HG03558 (cell line): ENCODE data around the gene CREB3L2.
"Not testable (repeated sequence)": the region's sequence is repeated elsewhere in the genome, so short reads cannot be mapped to it uniquely, and the experiment has no call there.

Experiments
- ATAC-seq: cut with Tn5 transposase; IDR thresholded peaks from one replicate; pipeline ENCODE4 v1.9.1; 2021; ENCODE audit warnings: moderate number of reproducible peaks; ENCODE audit not compliant: unreplicated experiment; ENCODE audit errors: extremely low read depth

CREB3L2 gene, protein sequence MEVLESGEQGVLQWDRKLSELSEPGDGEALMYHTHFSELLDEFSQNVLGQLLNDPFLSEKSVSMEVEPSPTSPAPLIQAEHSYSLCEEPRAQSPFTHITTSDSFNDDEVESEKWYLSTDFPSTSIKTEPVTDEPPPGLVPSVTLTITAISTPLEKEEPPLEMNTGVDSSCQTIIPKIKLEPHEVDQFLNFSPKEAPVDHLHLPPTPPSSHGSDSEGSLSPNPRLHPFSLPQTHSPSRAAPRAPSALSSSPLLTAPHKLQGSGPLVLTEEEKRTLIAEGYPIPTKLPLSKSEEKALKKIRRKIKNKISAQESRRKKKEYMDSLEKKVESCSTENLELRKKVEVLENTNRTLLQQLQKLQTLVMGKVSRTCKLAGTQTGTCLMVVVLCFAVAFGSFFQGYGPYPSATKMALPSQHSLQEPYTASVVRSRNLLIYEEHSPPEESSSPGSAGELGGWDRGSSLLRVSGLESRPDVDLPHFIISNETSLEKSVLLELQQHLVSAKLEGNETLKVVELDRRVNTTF

DNA sequence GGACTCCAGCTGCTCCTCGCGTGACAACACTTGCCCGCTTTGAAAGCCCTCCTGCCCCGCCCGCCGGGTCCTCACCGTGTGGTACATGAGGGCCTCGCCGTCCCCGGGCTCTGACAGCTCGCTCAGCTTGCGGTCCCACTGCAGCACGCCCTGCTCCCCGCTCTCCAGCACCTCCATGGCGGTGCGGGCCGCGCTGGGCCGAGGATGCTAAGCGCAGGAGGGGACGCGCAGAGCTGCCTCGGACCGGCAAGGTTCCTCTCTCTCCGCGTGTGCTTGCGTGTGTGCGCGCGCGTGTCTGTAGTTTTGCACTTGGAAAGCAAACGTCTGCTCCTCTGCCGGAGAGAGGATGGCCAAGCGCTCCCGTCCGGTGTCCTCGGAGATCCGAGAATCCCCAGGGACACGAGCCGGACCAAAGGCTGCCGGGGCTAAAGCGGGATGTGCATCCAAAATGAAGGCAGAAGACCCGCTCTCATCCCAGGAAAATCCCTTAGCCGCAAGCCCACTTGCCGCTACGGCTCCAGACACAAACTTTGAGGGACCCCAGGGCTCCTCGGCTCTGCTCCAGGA, at the start of gene CREB3L2:
CREB3L2 (minus strand) TSS at position 558 of the 567 bp plus-strand sequence; CDS start at position 177, 381 bp downstream.
- ATAC-seq: no peak

DNA sequence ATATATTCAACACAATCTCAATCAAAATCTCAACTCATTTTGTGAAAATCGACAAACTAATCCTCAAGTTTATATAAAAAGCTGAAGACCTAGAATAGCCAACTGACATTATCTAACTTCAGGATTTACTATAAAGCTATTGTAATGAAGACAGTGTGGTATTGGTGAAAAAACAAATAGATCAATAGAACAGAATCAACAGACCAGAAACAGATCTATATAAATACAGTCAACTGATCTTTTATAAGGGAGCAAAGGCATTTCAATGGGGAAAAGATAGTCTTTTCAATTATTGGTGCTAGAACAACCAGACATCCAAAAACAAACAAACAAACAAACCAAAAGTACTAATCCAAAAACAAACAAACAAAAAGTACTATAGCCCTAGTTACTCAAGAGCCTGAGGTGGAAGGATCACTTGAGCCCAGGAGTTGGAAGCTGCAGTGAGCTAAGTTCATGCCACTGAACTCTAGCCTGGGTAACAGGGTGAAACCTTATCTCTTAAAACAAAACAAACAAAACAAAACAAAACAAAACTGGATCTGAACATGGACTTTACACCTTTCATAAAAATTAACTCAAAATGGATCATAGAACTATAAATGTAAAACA, 47.7 kb upstream of the CREB3L2 start:
- no peak for ATAC-seq

DNA sequence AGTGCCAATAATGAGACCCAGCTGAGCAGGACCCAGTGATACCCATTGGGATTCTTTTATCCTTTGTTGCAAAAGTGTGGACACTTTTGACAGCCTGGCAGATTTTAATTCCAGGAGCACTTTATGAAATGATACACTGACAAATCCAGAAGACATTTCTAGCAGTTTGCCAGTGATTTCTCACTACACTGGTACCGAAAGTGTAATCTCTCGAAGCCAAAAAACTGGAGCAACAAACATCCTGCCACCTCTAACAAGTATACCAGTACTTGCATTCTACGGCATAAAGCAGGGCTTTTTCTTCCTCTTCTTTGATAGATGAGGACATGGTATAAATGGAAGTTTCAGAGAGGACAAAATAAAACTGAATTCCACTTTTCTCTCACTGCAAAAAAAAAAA, 46.0 kb upstream of the CREB3L2 start:
- no peak for ATAC-seq

DNA sequence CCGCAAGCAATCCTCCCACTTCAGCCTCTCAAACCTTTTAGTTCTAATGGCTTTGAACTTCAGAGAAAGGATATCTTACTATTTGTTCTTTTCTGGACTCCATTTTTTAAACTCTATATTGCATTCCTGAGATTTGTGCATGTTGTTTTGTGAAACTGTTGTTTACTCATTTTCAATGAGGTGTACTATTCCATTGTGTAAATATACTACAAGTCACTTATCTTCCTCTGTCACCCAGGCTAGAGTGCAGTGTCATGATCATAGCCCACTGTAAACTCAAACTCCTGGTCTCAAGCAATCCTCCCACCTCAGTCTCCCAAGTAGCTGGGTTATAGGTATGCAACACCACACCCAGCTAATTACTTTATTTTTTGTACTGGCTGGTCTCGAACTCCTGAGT, 43.0 kb upstream of the CREB3L2 start:
- ATAC-seq: no peak

DNA sequence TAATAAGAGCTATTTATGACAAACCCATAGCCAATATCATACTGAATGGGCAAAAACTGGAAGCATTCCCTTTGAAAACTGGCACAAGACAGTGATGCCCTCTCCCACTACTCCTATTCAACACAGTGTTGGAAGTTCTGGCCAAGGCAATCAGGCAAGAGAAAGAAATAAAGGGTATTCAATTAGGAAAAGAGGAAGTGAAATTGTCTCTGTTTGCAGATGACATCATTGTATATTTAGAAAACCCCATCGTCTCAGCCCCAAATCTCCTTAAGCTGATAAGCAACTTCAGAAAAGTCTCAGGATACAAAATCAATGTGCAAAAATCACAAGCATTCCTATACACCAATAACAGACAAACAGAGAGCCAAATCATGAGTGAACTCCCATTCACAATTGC, 38.2 kb upstream of the CREB3L2 start:
- ATAC-seq: not testable (repeated sequence)

DNA sequence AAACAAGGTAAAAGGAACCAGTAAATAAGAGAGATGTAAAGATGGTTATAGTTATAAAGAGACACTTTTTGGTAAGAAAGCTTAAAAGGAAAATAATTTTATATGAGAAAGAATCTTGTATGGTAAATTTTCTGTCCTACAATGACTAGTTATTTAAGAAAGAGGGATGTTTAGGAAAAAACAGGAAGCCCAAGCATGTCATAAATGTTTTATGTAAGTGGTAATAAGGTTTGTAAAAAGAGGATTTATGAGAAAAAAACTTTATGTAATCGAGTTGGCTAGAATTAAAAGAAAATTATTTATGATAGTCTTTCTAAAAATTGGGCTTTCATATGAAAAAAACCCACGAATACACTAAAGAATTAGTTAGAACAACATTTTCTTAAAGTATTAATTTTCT, 34.2 kb upstream of the CREB3L2 start:
- ATAC-seq: no peak

DNA sequence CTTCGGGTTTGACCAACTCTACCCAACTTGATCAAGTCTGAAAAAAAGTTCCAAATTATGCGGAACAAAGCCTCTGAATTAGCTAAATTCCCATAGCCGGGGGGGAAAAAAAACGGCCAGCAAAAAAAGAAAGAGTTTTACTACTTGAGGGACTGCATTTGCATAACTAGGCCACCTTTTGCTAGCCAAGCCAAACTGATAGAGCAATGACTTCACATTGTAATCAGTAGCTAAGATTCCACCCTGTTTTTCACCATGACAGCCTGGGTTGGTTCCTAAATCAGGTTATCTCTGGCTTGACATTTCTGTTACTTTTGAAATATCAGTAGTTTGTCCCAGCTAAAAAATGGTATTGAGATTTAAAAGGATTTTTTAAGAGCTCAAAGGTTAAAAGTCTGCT, 31.4 kb upstream of the CREB3L2 start:
- no peak for ATAC-seq

DNA sequence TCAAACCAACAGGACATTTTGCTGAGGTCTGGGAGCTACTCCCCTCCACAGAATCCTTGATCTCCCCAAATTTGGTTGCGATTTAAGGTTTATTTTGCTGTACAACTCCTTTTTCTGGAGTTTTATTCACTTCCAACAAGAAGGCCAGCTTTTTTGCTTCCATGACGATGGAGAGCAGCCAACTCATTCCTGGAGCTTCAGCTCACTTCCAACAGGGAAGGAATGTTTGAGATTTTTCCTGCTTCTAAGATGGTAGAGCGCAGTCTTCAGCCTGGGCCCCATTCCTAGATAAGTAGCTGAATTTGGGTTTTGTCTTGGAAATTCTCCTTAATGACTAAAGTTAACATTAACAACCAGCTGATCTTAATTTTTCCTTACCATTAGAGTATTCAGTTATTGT, 30.9 kb upstream of the CREB3L2 start:
- no peak for ATAC-seq

DNA sequence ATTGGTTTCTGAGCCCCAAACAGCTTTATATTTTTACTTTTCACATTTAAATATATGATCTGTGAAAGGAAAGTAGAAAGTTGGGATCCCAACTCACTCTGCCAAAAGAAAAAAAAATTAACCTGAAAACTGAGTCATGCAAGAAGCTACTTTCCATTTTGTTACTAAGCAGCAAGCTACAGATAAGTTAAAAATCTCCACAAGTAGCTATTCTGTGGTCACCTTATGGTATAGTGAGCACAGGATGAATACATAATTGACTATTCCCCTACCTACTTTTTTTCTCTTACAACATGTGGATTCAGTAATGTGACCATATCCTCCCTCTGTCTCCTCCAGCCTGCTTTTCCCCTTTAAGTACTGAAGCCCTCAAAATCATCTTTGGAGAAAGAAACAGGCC, 30.3 kb upstream of the CREB3L2 start:
- ATAC-seq: peak; percentile 79

DNA sequence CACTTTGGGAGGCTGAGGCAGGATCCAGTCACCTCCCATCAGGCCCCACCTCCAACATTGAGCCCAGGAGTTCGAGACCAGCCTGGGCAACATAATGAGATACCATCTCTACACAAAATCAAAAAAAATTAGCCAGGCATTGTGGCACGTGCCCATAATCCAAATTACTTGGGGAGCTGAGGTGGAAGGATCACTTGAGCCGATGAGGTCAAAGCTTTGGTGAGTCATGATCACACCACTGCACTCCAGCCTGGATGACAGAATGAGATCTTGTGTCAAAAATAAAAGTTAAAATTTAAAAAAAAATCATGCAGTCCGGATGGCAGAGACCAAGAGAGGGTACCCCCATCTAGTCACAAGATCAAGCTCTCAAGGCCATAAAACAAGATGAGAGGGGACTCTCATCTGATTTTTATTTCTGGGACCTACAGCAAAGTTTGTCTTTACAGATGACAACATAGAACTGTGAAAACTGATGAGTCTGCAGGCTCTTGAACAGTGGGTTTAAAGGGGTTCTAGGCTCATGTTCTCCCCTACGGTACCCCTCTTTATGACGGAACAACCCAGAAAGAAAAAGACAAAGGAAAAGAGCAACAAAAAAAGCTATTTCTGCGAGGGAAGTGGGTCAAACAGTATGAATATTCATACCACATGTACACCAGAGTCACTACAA, 28.9 kb upstream of the CREB3L2 start:
- no peak for ATAC-seq

DNA sequence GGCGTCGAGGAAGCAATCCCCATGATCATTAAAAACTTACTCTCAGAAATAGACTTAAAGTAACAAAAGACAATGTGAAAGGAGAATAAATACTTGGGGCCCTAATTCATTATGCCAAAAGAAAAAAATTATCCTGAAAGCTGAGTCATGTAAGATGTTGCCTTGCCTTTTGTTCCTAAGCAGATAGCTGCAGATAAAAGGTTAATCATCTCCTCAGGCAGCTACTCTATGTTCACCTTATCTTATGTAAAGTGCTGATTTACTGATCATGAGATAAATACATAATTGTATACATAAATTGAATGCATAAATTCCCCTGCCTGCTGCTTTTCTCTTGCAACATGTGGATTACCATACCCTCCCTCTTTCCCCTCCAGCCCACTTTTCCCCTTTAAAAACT, 28.1 kb upstream of the CREB3L2 start:
- ATAC-seq: no peak

DNA sequence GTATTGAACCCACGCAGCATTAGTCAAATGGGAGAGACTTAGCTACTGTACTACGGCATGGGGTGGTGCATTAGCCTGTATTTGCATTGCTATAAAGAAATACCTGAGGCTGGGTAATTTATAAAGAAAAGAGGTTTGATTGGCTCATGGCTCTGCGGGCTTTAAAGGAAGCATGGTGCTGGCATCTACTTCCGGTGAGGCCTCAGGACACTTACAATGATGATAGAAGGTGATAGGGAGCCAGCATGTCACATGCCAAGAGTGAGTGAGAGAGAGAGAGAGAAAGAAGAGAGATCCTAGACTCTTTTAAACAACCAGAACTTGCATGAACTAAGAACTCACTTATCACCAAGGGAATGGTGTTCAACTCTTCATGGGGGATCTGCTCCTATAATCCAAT, 27.2 kb upstream of the CREB3L2 start:
- ATAC-seq: no peak

DNA sequence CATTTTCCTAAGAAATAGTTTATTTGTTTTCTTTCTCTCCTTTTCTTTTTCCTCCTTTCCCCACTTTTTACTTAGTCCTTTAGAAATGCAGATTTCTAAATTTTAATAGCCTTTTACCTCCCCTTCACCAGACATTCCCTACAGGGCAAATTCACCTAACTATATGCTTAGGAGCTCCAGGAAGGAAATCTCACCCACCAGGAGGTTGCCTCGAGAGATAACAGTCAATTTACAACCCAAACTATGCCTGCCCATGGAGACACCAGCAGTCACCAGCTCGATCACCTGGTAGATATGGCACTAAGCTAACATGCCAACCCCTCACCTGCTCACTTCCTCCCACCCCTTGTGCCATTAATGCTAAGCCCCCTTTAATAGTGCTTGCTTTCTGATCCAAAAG, 25.2 kb upstream of the CREB3L2 start:
- ATAC-seq: no peak

DNA sequence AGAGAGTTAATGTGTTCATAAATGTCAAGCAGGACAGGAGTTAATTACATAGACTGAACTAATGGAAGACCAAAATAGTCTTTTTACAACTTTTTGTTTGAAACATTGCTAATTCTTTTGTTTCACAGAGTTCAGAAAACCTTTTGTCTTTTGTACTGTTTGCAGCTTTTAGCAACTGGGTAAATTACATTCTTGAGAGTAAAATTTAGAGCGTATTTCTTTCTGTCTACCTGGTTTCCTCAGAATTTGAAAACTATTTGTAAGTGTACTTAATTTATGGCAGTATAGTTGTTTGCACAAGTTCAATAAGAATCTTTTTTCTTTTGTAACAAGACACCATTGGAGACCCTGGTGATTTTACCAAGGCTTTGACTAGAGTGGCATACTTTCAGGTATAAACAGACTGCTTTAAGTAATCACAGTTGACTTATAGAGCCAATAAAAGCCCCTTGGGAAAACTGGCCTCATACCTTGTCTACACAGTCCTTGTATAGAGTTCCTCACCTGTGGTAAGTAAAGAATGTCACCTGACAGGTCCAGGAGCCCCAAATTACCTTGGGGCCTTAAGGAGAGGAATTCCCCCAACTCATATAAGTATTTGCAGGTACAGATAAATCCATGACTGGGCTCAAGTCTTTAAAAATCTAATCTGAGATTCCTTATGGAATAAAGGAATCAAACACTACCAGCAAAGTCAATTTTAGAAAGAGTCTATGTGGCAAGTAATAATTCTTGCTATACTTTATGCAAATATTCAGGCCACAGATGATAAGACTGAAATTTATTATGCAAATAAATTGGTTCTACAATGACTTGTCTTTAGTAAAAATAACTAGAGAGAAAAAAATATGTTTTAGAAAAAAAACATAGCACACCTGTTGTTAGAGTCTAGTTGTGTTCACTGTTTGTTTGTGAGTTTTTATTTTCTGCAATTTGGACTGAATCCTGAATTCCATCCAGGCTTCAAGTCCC, 23.6 kb upstream of the CREB3L2 start:
- ATAC-seq: no peak

DNA sequence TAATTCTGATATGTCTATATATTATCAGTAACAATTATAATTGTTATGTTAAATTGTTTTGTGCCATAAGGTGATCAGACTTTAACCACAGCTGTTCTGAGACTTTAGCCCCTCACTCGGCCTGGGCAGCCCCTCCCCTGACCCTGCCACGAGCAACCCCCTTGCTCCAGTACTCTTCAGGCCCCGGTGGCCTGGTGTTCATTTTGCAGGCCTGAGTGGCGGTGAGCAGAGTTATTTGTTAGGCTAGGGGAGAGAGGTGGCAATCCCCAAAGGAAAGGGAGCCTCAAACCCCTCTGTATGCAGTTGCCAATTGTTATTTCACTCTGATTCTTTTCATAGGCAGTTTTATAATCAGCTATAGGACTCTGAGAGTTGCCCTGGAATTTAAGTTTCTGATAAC, 22.9 kb upstream of the CREB3L2 start:
- ATAC-seq: no peak

DNA sequence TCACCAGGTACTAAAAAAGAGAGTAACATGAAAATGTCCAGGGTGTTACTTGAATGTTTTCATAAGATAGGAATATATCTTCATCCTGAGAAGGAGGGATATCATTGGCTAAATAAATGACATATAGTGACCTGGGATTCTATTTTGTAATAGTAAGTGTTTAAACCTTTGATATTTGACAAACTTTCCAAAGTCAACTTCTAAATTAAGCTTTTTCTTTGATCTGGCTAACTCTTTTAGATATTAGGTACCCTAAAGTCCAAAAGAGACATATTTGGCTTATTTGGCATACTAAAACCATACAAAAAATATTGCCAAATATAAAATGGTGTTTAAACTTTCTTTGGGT, 22.4 kb upstream of the CREB3L2 start:
- ATAC-seq: no peak

DNA sequence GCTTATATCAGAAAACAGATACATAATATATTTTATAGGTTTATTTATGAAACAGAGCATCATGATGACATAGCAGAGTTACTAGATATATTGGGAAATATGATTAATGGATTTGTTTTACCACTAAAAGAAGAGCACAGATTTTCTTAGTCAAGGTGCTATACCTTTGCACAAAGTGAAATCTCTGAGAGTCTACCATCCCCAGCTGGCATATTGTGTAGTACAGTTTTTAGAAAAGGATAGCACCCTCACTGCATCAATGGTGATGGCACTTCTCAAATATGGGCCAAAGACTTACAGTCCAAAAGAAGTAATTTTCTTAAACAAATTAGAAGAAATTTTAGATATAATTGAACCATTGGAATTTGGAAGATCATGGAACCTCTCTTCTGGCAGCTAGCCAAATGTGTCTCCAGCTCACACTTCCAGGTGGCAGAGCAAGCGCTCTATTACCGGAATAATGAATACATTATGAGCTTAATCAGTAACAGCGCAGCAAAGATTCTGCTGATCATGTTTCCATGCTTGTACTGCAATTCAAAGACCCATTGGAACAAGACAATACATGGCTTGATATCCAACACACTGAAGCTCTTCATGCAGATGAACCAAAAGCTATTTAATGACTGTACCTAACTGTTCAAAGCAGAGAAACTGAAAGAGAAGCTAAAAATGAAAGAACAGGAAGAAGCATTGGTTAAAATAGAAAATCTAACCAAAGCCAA, 21.9 kb upstream of the CREB3L2 start:
- peak; percentile 72 for ATAC-seq

DNA sequence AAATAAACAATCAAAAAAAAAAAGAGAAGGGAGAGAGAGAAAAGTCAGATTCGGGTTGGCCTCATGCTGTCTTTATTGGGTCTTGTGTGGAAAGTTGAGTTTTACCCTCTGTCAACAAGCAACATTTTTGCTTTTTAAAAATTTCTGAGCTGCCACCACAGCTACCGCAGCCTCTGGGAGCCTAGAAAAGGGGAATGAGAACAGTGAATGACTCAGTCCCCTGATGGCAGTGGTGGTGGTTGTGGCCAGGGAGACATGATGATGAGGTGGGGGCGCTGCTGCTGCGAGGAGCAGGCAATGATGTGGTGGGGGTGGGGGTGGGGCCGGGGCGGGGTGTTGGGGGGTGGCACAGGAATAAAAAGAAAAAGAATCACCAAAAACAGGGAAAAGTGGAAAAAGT, 20.0 kb upstream of the CREB3L2 start:
- no peak for ATAC-seq

DNA sequence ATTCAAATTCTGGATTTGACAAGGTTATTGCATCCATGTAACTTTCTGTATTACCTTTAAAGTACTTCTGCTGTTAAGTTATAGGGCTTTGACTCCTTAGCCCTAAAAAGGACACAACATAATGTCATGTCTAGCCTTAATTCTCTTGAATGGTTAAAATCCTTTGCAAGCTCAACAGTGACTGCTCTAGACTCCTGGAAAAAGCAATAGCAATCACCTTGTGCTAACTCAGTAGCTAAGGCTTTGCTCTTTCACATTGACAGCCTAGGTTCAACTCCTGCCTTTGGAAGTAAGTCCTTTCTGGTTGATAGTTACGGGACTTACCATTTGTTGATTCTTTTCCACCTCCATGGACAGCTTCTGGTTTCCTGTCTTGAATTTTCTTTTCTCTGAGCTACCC, 16.1 kb upstream of the CREB3L2 start:
- no peak for ATAC-seq
